ENCODE results near the gene MYLK3. TPM values are rescaled to one million over a fixed set of nuclear protein-coding genes. Genes with fewer than 3 reads are reported as not detected.
"Not testable (repeated sequence)": the region's sequence is repeated elsewhere in the genome, so short reads cannot be mapped to it uniquely, and the experiment has no call there.

Gene MYLK3
- total RNA-seq, 6 experiments from 2014 or later: 0.06 to 0.44 (median 0.23) TPM

DNA sequence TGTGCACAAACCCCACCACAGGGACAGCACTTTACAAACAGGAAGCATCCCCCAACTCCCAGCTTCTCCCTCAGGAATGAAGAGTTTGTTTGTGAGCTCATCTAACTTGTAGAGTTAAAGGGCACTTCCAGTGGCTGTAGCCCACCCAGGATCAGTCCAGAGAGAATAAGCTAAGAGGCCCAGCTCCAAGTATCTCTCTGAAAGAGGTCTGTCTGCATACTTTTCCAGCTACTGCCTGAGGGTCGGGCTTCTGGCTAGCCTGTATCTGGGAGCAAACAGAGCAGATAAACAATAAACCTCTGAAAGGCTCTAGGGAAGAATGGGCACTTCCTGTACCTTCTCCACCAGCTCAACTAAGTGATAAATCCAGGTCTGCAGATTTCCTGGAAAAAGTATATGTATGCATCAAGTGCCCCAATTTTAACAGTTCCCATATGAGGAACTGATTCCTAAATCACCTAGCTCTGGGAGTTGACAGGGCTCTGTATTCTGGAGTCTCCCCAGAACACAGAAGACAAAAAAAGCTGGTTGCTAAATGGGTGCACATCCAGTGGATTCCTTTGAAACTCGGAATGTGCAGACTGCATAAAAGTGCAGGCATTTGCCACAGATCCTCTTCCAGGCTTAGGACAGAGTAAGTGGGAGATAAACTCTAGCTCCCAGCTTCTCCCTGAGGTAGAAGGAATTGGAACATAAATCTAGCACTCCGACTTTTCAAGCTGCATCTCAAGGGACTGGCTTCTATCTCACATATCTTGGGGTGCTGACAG lies 37.1 kb upstream of the MYLK3 start:
- no peak overlapping the region for H3K4me3 ChIP-seq
- ATAC-seq (no peak), DNase-seq (no peak)
- 63% methylated on average over 2 of the region's 3 CpGs for WGBS (ENCODE audit: insufficient coverage, low coverage, low lambda C conversion rate, missing lambda C conversion rate)
- no peaks in the 10 kb centered on the region for H3K4me1 ChIP-seq
- intact Hi-C loops (cut with DNase I): no loop called here
- no peaks in the 10 kb centered on the region for H3K36me3 ChIP-seq
- H3K27me3 ChIP-seq: no peaks in the 10 kb centered on the region
- TF ChIP-seq, protein P1, sequence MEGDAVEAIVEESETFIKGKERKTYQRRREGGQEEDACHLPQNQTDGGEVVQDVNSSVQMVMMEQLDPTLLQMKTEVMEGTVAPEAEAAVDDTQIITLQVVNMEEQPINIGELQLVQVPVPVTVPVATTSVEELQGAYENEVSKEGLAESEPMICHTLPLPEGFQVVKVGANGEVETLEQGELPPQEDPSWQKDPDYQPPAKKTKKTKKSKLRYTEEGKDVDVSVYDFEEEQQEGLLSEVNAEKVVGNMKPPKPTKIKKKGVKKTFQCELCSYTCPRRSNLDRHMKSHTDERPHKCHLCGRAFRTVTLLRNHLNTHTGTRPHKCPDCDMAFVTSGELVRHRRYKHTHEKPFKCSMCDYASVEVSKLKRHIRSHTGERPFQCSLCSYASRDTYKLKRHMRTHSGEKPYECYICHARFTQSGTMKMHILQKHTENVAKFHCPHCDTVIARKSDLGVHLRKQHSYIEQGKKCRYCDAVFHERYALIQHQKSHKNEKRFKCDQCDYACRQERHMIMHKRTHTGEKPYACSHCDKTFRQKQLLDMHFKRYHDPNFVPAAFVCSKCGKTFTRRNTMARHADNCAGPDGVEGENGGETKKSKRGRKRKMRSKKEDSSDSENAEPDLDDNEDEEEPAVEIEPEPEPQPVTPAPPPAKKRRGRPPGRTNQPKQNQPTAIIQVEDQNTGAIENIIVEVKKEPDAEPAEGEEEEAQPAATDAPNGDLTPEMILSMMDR (IDR thresholded peaks at IDR 0.05): no peak
- no peak for TF ChIP-seq POLR2A (IDR thresholded peaks at IDR 0.05)
- no peaks in the 10 kb centered on the region for H3K9me3 ChIP-seq
- H3K27ac ChIP-seq: no peak overlapping the region

DNA sequence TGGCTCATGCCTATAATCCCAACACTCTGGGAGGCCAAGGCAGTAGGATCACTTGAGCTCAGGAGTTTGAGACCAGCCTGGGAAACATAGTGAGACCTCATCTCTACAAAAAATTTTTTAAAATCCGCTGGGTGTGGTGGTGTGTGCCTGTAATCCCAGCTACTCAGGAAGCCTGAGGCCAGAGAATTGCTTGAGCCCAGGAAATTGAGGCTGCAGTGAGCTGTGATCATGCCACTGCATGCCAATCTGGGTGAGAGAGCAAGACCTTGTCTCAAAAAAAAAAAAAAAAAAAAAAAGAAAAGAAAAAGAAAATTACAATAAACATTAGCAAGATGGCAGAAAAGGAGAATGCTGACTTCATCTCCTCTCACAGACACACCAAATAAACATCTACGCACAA lies 36.4 kb upstream of the MYLK3 start:
- H3K4me1 ChIP-seq; ATAC-seq; DNase-seq; H3K4me3 ChIP-seq; H3K36me3 ChIP-seq; H3K9me3 ChIP-seq; H3K27ac ChIP-seq; H3K27me3 ChIP-seq; intact Hi-C loops (cut with DNase I): not testable (repeated sequence)
- WGBS (ENCODE audit: insufficient coverage, low coverage, low lambda C conversion rate, missing lambda C conversion rate): 93% methylated on average over 1 of the region's 2 CpGs

DNA sequence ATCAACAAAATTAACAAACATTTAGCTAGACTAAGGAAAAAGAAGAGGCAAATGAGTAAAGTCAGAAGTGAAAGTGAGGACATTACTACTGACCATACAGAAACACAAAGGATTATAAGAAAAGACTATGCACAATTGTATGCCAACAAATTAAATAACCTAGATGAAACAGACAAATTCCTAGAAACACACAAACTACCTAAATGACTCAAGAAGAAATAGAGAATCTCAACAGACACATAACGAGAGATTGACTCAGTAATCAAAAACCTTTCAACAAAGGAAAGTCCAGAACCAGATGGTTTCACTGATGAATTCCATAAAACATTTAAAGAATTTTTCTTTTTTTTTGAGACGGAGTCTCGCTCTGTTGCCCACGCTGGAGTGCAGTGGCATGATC lies 35.7 kb upstream of the MYLK3 start:
- no peak for DNase-seq

DNA sequence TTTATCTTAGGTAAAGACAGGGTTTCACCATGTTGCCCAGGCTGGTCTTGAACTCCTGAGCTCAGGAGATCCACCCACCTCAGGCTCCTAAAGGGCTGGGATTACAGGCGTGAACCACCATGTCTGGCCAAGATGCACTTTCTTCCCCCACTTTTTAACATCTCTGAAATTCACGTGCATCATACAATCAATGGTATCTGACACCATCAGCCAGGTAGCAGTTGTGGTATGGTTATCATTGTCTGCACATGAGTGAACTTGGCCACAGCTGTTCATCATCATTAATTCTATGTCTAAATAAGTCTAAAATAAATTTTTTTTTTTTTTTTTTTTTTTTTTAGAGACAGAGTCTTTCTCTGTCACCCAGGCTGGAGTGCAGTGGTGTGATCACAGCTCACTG lies 34.2 kb upstream of the MYLK3 start:
- 53% methylated on average over 2 of the region's 2 CpGs for WGBS (ENCODE audit: insufficient coverage, low coverage, low lambda C conversion rate, missing lambda C conversion rate)
- no peaks in the 10 kb centered on the region for H3K36me3 ChIP-seq
- no peaks in the 10 kb centered on the region for H3K4me1 ChIP-seq
- no peak overlapping the region for H3K4me3 ChIP-seq
- H3K27ac ChIP-seq: no peak overlapping the region
- no peaks in the 10 kb centered on the region for H3K9me3 ChIP-seq
- DNase-seq (no peak), ATAC-seq (no peak)
- TF ChIP-seq POLR2A (IDR thresholded peaks at IDR 0.05): no peak
- TF ChIP-seq, protein P1 (IDR thresholded peaks at IDR 0.05): no peak
- intact Hi-C loops (cut with DNase I): no loop called here
- H3K27me3 ChIP-seq: no peaks in the 10 kb centered on the region

More for the DNA sequence above, 35.7 kb upstream of the MYLK3 start:
- no peaks in the 10 kb centered on the region for H3K27me3 ChIP-seq
- no peak for ATAC-seq
- H3K4me3 ChIP-seq: no peak overlapping the region
- no peaks in the 10 kb centered on the region for H3K36me3 ChIP-seq
- intact Hi-C loops (cut with DNase I): no loop called here
- 89% methylated on average over 4 of the region's 4 CpGs for WGBS (ENCODE audit: insufficient coverage, low coverage, low lambda C conversion rate, missing lambda C conversion rate)
- no peak overlapping the region for H3K27ac ChIP-seq
- H3K4me1 ChIP-seq: no peaks in the 10 kb centered on the region
- no peak for TF ChIP-seq POLR2A (IDR thresholded peaks at IDR 0.05)
- TF ChIP-seq, protein P1 (IDR thresholded peaks at IDR 0.05): no peak
- H3K9me3 ChIP-seq: no peaks in the 10 kb centered on the region

DNA sequence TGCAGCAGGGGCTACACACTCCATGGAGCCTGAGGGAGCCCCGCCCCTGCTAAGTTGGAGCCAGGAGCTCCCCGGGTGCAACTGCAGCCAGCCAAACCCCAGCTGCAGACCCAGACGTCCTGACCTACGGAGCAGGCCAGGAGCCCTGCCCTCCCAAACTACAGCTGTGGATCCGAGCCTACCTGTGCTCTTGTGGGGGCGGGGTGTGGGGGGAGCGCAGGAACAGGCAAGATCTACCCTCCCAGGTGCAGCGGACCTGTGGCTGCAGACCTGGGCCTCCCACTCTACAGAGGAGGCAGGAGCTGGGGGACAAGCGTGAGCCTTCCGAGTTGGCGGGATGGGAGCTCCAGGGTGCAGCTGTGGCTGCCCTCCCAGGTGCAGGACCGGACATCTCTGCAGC lies 29.7 kb upstream of the MYLK3 start:
- ATAC-seq: peak in 1 of 4 donors; percentile 25

More for the DNA sequence above, 29.7 kb upstream of the MYLK3 start:
- Histone ChIP-seq H3K27ac (no peak overlapping the region), H3K4me1 (no peaks in the 10 kb centered on the region), H3K9me3 (no peaks in the 10 kb centered on the region), H3K4me3 (no peak overlapping the region), H3K36me3 (no peaks in the 10 kb centered on the region), H3K27me3 (no peaks in the 10 kb centered on the region)
- DNase-seq: no peak
- TF ChIP-seq, protein P1 (IDR thresholded peaks at IDR 0.05): no peak
- TF ChIP-seq POLR2A (IDR thresholded peaks at IDR 0.05): no peak
- WGBS (ENCODE audit: insufficient coverage, low coverage, low lambda C conversion rate, missing lambda C conversion rate): 100% methylated on average over 1 of the region's 12 CpGs
- intact Hi-C loops (cut with DNase I): no loop called here

Measured in right lobe of liver (tissue), 6 donors.